ENCODE results near the gene C2orf72.
"Not testable (repeated sequence)": the region's sequence is repeated elsewhere in the genome, so short reads cannot be mapped to it uniquely, and the experiment has no call there.

C2orf72 gene

DNA sequence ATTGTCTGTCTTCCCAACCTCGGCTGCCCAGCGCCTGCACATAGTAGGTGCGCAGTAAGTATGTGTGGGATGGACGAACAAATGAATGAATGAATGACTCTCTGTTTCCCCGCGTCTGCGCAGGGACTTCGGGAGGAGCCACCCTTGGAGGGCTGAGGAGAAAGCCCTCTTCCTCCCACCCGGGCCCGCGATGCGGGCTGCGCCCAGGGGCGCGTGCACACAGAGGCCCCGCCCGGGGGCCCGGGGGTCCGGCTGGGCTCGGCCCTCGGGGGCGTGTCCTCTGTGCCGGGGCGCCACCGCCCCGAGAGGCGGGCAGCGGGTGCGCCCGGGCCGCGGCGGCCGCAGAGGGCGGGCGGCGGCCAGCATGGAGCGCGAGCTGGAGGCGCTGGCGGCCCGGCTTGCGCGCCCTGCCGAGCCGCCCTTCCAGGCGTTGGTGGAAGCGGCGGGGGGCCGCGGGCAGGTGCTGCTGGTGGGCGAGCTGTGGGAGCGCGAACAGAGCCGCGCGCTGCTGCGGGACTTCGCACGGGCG is at the start of gene C2orf72:
C2orf72 (plus strand) TSS at position 322 of the 529 bp plus-strand sequence; CDS start at position 365, 43 bp downstream.
- in situ Hi-C loops (cut with MboI; ENCODE audit: low sequenced_read_pairs), result no loop called here

DNA sequence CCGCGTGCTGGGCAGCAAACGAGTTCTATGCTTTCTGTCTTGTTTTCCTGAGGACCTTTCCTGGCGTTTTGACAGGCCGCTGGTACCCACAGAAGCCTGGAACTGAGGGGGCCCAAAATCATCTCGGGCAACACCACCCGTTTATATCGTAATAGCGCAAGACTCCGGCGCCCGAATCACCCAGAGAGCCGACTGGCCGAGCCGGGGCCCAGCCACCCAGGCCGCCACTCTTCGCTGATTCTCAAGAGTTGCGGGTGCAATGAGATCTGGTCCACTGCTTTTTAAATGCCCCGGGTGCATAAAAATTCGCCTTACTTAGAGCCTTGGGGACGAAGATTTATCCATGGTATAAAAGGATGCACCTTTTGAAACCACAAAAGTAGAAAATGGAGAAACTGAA is 47.6 kb upstream of the C2orf72 start:
- in situ Hi-C loops (cut with MboI; ENCODE audit: low sequenced_read_pairs), result loop anchor here (10.0 kb wide), 1 partner anchor 155 kb away; no protein-coding TSS in a partner anchor

DNA sequence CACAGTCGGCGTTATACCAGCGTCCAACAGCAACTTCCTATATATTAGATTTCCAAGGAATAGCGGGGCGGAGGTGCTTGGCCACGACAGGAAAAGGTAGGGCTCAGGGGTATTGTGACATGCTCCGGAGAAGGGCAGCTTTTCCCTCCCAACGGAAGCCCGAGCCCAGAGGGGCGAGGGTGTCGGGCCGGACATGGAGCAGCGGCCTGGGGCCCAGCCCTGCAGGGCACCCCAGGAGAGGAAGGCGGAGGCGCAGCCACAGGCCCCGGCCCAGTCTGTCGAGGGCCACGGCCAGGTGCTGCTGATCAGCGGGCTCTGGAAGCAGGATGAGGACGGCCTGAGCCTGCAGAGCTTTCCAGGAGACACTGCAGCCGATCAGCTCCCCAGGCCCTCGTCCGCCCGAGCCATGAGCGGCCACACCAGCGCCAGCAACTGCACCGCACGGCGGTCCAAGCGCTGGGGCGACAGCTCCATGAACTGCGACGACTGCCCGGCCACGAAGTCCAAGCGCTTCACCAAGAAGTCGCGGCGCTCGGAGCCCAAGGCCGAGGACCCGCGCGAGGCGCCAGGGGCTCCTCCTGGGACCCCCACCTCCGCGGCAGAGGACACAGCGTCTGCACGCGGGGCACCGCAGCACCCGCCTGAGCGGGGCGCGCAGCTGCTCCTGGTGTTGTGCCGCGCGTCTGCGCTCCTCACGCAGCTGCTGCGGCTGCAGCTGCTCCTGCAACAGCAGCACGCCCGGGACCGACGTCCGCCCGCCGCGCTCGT is 47.0 kb upstream of the C2orf72 start:
- in situ Hi-C loops (cut with MboI; ENCODE audit: low sequenced_read_pairs), result no loop called here

DNA sequence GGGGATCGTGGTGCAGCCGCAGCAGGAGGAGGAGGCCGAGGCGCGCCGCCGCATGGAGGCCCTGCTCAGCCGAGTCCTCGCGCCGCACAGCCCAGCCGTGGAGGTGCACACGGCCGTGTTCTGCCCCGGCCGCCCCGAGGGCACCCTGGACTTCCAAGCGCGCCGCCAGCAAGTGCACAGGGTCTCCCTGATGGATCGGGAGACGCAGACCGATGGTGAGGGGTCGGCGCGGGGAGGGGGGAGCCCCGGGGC is 46.5 kb upstream of the C2orf72 start:
- in situ Hi-C loops (cut with MboI; ENCODE audit: low sequenced_read_pairs), result no loop called here

DNA sequence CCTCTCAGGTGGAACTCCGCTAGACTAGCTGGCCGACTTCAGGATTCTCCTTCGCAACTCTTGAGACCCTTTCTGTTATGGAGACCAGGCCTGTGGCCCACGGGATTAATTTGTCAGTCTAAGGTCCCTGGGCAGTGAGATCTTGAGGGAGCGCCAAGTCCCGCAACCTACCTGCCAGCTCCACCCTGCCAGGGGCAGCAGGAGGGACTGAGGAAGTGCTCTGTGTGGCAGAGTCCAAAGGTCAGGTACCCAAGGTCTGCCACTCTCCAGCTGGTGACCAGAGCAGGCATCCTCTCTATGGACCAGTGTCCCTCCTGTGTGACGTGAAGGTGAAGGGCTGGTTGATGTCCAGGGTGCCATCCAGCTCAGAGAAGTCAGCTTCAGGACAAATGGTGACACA is 45.7 kb upstream of the C2orf72 start:
- in situ Hi-C loops (cut with MboI; ENCODE audit: low sequenced_read_pairs), result no loop called here

DNA sequence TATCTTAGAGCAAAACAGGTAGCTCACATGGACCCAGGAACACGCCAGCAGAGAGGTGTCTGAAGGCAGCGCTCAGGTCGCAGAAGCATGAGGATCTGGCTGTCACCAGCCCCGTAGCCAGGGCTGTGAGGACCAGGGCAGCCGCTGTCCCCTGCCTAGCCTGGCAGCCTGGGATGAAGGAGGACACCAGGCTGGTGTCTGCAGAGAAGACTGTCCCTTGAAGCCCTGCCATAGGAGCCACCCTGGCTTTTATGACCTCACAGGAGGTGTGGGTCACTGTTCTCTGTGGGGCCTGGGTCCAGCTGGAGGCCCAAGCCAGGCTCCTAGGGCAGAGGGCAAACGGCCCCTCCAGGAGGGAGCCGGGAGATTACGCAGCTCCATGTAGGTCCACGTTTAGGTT is 41.5 kb upstream of the C2orf72 start, which contains the start of gene SPATA3:
SPATA3 (plus strand) TSS at position 301 of the 400 bp plus-strand sequence. CDS start 113 bp downstream, outside the sequence.
- in situ Hi-C loops (cut with MboI; ENCODE audit: low sequenced_read_pairs), result no loop called here

DNA sequence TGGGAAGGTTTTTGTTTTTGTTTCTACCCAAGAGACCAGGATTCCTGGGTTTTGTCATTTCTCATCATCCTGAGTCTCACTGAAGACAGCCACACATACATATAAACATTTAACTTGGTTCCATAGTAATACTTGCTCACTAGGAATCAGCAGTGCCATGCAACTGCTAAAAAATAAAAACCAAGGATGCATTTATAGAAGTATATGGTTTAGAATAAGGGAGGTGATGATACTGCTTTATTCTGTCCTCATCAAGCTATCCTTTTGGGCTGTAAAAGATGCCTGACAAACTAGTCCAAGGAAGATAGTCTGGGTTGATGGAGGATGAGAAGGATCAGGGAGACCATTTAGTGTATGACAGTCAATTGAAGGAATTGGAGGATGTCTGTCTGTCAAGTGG is 40.7 kb upstream of the C2orf72 start:
- in situ Hi-C loops (cut with MboI; ENCODE audit: low sequenced_read_pairs), result no loop called here

DNA sequence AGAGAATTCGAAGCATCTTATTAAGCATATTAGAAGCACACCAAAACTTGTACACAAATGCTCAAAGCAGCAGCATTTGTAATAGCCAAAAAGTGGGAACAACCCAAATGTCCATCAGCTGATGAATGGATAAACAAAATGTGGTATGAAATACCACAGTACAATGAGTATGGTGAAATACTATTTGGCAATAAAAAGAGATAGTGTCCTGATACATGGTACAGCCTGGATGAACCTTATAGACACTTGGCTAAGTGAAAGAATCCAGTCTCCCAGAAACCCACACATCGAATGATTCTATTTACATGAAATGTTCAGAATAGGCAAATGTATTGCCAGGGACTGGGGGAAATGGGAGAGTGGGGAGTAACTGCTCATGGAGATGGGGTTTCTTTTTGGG is 38.4 kb upstream of the C2orf72 start:
- in situ Hi-C loops (cut with MboI; ENCODE audit: low sequenced_read_pairs), result no loop called here

DNA sequence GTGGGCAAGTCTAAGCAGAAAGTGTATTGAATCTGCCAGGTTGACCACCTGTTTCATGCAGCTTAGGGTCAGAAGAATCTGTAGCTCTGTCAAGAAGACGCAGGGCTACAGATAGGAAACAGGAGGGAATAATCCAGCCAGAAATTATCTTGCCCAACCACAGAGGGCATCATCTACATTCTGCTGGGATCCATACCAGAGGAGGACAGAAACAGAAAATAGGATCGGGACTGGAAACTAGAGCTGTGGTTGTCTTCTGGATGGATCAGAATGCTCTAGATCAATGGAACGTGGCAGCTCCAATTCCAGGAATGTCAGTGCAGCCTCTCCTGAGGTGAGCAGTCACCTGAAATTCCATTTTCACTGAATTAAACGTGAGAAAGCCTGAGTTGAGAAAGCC is 37.8 kb upstream of the C2orf72 start:
- in situ Hi-C loops (cut with MboI; ENCODE audit: low sequenced_read_pairs), result no loop called here

DNA sequence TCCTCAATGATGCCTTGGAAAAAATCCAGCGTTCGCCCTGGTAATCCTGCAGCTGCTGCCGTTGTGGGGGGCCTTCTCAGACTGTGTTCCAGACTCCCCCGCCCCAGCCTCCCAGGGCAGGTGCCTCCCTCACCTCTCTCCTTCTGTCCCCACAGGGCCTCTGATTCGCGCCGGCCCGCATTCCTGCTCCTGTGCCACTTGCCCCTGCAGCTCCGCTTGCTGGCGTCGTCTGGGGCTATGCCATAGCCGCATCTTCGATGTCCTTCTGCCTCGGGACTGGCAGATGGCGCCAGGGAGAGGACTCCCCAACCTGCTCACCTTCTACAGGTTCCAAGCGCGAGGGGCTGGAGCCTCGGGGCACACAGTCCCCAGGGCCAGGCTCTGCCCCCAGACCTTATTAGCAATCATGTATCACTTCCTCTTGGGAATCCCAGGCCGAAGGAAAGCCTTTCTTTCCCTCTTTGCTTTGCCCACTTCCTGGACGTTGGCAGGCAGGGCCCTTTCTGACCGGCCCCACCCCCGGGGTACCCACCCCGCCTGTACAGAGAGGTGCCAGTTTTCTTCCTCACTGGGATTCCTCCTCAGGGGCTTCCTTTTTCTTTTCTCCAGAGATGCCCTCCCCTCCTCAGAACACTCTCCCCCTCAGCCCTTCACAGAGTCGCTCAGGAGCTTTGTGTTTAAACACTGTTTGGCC is 37.0 kb upstream of the C2orf72 start:
- in situ Hi-C loops (cut with MboI; ENCODE audit: low sequenced_read_pairs), result no loop called here

DNA sequence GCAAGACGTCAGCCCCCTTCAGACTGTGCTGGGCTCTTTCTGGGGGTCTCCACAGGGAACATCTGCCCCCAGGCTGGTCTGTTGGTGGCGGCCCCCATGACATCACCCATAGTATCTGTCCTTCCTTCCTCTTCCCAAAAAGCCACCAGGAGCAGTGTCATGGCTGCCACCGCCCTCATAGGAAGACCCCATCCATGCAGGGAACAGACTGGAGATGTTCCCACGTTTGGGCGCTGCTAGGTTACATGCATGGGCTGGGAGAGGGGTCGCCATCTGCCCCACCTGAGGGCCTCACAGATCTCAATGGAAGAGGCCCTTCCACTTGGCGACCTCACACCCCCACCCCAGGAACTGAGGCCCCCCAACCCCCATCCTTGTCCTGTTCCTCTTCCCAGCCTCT is 36.3 kb upstream of the C2orf72 start:
- in situ Hi-C loops (cut with MboI; ENCODE audit: low sequenced_read_pairs), result no loop called here

DNA sequence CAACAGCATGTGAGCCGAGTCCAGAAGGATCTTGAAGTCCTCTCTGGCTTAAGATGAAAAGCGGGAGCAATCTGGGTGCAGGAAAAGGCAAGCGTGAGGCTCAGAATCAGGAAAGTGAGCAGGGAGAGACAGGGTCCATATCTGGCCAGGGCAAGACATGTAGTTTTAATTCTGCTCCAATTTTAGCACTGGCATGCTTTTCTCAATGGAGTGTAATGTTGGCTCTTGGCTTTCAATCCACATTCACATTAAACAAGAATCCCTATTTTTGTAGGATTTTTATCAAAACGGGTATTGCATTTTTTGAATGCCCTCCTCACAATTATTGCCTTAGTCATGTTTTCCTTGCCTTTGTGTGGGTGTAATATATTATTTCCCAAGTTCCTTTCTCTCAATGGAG is 35.4 kb upstream of the C2orf72 start:
- in situ Hi-C loops (cut with MboI; ENCODE audit: low sequenced_read_pairs), result no loop called here

DNA sequence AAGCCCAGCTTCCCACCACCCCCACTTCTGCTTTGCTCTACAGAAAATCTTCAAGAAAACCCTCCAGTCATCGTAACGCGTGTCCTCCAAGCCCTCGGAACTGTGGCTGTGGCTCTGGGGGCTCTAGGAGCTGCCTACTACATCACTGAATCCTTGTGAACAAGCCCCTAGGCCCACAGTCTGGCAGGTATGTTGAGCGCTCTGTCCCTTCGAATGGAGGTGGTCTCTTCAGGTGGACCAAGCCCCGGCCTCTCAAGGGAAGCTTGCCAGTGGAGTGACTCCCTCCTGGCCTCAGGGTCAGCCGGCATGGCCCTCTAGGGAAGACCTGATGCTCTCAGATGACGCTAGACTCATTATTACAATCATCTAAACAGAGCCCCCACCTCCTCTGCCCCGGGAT is 34.7 kb upstream of the C2orf72 start:
- in situ Hi-C loops (cut with MboI; ENCODE audit: low sequenced_read_pairs), result no loop called here

DNA sequence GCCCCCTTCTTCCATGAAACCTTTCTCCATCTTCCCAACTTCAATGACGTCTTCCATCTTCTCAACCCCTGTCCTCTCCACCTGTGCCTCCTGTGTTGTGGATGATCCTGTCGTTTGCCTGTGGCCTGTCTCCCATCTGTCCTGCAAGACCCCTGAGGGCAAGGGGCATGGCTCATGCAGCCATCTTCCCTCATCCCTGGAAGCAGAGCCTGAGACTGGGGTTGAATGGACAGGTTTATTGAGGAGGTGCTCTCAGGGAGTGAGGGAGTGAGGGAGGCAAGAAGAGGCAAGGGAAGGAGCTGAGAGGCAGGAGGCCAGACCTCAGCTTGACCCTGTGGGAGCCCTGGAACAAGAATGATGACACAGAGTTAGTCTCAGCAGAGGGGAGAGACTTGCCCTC is 34.1 kb upstream of the C2orf72 start:
- in situ Hi-C loops (cut with MboI; ENCODE audit: low sequenced_read_pairs), result no loop called here

DNA sequence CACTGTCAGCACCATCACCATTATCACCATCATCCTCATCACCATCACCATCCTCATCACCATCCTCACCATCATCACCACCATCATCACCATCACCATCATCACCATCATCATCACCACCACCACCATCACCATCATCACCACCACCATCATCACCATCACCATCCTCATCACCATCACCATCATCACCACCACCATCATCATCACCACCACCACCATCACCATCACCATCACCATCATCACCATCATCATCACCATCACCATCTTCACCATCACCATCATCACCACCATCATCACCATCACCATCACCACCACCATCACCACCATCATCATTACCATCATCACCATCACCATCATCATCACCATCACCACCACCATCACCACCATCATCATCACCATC is 32.4 kb upstream of the C2orf72 start:
- in situ Hi-C loops (cut with MboI; ENCODE audit: low sequenced_read_pairs), result not testable (repeated sequence)

DNA sequence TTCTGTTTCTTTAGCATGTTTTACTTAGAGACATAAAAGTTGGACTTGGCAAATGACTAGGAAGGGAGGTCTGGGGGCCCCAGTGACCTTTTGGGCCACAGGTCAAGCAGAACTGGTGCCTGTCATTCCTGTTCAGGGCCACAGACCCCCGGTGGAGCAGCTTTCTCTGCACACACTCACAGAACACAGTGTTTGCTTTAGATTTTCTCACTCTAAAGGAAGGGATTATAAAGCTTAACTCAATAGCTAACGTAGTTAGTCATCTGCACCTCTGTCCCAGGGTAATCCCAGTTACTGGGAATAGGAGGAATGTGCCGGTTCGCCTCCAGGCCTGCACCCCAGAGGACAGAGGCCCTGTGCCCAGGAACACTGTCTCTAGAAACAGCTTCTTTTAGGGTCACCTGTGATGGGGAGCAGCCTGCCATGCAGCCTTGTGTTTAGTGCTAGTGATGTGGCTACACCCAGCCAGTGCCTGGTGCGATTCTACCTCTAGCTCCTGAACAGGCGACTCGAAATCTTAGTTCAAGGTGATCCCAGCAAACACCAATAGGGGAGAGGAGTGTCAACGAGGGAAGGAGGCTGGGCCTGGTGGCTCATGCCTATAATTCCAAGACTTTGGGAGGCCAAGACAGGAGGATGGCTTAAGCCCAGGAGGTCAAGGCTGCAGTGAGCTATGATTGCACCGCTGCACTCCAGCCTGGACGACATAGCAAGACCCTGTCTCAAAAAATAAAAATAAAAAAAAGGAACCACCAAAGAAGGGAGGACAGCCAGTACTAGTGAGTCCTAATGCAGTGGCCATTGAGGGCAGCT is 29.8 kb upstream of the C2orf72 start:
- in situ Hi-C loops (cut with MboI; ENCODE audit: low sequenced_read_pairs), result no loop called here

DNA sequence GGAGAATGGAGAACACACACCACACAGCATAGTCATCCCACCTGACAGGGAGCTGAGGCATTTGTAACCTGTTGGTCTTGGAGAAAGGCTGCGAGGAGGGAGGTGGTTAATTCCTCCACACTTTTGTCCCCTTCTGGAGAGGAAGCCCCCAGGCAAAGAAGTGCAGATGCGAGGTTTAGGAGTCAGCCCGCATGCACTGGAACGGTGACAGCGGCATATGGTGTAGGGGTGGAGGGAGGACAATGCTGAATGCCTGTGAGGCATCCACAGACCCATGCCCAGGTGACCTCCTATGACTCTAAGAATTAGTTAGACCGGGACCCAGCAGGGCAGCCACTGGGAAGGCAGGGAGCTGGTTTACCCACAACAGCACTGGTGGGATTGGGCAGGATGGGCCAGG is 29.2 kb upstream of the C2orf72 start:
- in situ Hi-C loops (cut with MboI; ENCODE audit: low sequenced_read_pairs), result no loop called here

DNA sequence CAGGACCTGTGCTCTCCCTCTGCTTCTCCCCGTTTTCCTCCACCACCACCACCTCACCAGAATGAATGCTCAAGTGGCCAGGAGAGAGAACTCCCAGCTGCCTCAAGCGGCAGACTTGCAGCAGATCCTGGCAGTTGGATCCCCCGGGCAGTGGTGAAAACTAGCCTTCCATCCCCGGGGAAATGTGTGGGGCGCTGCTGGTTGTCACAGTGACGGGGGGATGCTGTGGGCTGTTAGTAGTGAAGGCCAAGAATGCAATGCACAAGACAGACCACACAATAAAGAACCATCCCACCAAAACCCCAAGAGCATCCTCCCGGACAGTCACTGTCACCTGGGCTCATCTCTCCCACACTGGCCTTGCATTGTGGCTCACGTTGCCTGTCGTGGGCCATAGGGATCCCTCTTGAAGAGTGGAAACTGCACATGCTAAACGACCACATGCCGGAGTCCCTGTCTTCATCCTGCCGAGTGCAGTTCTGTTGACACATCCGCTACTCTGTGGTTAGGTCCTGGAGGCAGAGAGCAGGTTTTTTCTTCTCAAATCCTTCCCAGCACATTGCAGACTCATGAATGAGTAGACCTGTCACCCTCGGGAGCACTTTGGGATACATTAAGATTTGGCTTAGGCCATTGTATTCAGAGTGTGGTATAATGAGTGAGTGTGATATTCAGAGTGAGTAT is 27.9 kb upstream of the C2orf72 start:
- in situ Hi-C loops (cut with MboI; ENCODE audit: low sequenced_read_pairs), result no loop called here

DNA sequence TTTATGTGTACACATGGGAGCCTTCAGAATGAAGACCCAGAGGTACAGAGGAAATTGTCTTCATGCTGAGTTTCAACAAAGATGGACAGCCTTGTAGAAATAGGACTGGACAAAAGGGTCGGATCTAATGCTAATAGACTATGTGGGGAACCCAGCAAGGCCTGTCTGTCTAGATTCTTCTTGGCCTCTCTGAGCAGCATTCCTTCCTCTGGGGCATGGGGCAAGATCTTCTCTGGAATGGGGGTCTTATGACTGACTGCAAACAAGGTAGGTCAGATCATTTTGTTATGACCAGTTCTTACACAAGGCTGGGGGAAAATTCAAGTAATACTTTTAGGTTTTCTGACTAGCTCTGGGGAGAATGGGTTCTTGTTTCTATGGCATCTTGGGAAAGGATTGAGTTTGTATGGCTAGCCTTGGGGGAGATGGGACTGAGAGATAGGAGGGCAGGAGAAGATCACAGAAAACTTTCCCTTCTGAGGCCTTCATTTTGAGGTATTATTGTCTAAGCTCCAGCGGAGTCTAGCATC is 27.1 kb upstream of the C2orf72 start:
- in situ Hi-C loops (cut with MboI; ENCODE audit: low sequenced_read_pairs), result no loop called here

DNA sequence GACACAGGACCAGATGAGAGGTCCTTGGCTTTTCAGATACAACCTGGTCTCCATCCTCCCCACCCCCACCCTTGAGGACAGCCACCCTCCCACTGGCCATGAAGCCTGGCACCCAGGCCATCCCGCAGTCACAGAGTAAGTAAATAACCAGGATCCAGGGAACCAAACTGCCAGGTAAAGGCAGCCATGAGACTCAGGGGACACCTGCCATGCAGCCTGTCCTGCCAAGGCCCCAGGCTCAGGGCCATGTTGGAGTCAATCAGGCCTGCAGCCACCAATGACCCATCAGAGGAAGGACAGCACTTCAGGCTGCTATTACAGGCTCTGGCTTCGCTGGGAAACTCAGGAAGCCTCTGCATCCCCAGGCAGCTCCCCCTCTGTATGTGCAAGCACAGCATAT is 25.8 kb upstream of the C2orf72 start:
- in situ Hi-C loops (cut with MboI; ENCODE audit: low sequenced_read_pairs), result no loop called here

DNA sequence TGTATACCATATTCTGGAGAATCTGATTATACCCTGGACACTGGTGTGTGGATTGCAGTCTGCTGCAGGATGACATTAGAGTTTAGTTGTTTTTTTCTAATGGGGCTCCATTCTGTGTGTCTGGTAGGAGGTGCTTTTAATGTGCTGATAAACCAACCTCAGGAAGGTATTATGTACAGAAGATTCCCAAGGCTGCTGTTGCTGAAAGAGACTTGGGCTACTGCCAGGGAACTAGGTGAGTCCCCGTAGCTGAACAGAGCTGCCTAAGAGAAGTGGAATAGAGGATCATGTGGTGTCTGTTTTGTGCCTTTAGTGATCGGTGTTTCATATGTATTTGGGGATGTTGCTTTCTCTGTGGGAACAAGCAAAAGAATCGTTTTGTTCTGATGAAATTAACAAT is 24.9 kb upstream of the C2orf72 start:
- in situ Hi-C loops (cut with MboI; ENCODE audit: low sequenced_read_pairs), result no loop called here
